GM21825 (cell line): ENCODE results near the gene PTAR1.

ENCODE experiments used
- ATAC-seq: cut with Tn5 transposase; IDR thresholded peaks from one replicate; pipeline ENCODE4 v1.9.1; 2021; ENCODE audit warnings: mild to moderate bottlenecking, moderate library complexity; ENCODE audit not compliant: unreplicated experiment

Gene PTAR1

GRCh38 chr9:69755205-69755604 is 4.6 kb downstream of the PTAR1 start:
- ATAC-seq = no peak

GRCh38 chr9:69753830-69754229 is 6.0 kb downstream of the PTAR1 start:
- no peak for ATAC-seq

- ATAC-seq = no peak
Observed at GRCh38 chr9:69750085-69750484, 9.7 kb downstream of the PTAR1 start.

GRCh38 chr9:69748304-69748703 is 11.5 kb downstream of the PTAR1 start:
- no peak for ATAC-seq

GRCh38 chr9:69746859-69747560 is 12.8 kb downstream of the PTAR1 start:
- ATAC-seq = no peak

GRCh38 chr9:69745716-69746437 is 13.9 kb downstream of the PTAR1 start:
- ATAC-seq = no peak

GRCh38 chr9:69744688-69745380 is 15.0 kb downstream of the PTAR1 start:
- ATAC-seq = no peak

GRCh38 chr9:69743930-69744329 is 15.9 kb downstream of the PTAR1 start:
- no peak for ATAC-seq

- ATAC-seq = no peak
Observed at GRCh38 chr9:69740872-69741505, 18.8 kb downstream of the PTAR1 start.

- ATAC-seq = no peak
Observed at GRCh38 chr9:69731348-69731747, 28.5 kb downstream of the PTAR1 start.

- ATAC-seq = no peak
Observed at GRCh38 chr9:69719983-69720382, 39.8 kb downstream of the PTAR1 start.

GRCh38 chr9:69719367-69719766 is 40.4 kb downstream of the PTAR1 start:
- no peak for ATAC-seq

GRCh38 chr9:69718218-69718617 is 41.6 kb downstream of the PTAR1 start:
- ATAC-seq = no peak

- no peak for ATAC-seq
Observed at GRCh38 chr9:69715825-69716224, 44.0 kb downstream of the PTAR1 start.

- ATAC-seq = no peak
Observed at GRCh38 chr9:69715096-69715495, 44.7 kb downstream of the PTAR1 start.

- ATAC-seq = no peak
Observed at GRCh38 chr9:69697475-69697874, 62.3 kb downstream of the PTAR1 start.

- ATAC-seq = no peak
Observed at GRCh38 chr9:69696802-69697201, 63.0 kb downstream of the PTAR1 start.

GRCh38 chr9:69689991-69690538 is 69.7 kb downstream of the PTAR1 start:
- no peak for ATAC-seq

- ATAC-seq = no peak
Observed at GRCh38 chr9:69683927-69684326, 75.9 kb downstream of the PTAR1 start.

GRCh38 chr9:69678843-69679538 is 80.8 kb downstream of the PTAR1 start:
- no peak for ATAC-seq

- no peak for ATAC-seq
Observed at GRCh38 chr9:69677931-69678330, 81.9 kb downstream of the PTAR1 start.
